Spleen (tissue), 7 donors: Measurements from ENCODE around the gene LMO3.

ENCODE experiments used
- CTCF ChIP-seq, 11 experiments: fragments of 200-600 bp in 7 of 11; fragments of 450-650 bp in 4 of 11; sonication (generic) in 4 of 11; IDR thresholded peaks in 8 of 11; conservative IDR thresholded peaks in 3 of 11; 1 replicate in 7 of 11; 2 replicates in 4 of 11; pipeline versions ENCODE4 v1.4.0 to v1.8.0; 2016 to 2021; ENCODE audit warnings: antibody characterized with exemption in 11 of 11, inconsistent platforms in 4 of 11, mild to moderate bottlenecking in 1 of 11
- POLR2A ChIP-seq, 3 donors: fragments of 450-650 bp; IDR thresholded peaks; one replicate each; pipeline ENCODE4 v1.5.1; 2017; ENCODE audit warnings: antibody characterized with exemption in 3 of 3, mild to moderate bottlenecking in 1 of 3
- POLR2AphosphoS5 ChIP-seq, 3 donors: sonication (generic); formaldehyde crosslinking; IDR thresholded peaks; one replicate each; pipeline ENCODE4 v1.5.1; 2017; ENCODE audit warnings: antibody characterized with exemption in 3 of 3
- donor health status: DM: no; HTN: no; CAD: no; lungs with moderate emphysema.
- donor health status: DM: no; HTN: no; CAD: no.
- donor health status: DM: no; HTN: no; CAD: no.

- TF ChIP-seq CTCF (IDR thresholded peaks at IDR 0.05 in 8 of 11, conservative IDR thresholded peaks at IDR 0.05 in 3 of 11) (no peak), POLR2AphosphoS5 (IDR thresholded peaks at IDR 0.05) (no peak), POLR2A (IDR thresholded peaks at IDR 0.05) (no peak)
Observed at GRCh38 chr12:16499611-16500010, 106.4 kb downstream of the LMO3 start.
